IMR-90 (cell line): ENCODE data around the gene CCDC74B. TPM values are rescaled to one million over a fixed set of nuclear protein-coding genes. Genes with fewer than 3 reads are reported as not detected.
"Not testable (repeated sequence)": the region's sequence is repeated elsewhere in the genome, so short reads cannot be mapped to it uniquely, and the experiment has no call there.

Experiments
- ATAC-seq: fragments of 200-7000 bp; cut with Tn5 transposase; 2 replicates; pipeline ENCODE4 v1.9.1; 2020; ENCODE audit warnings: low read depth, mild to moderate bottlenecking, moderate library complexity
- BruUV-seq: library from RNA; stranded (reverse); fragments of 400-500 nt; replicated peaks from 2 replicates; lab custom pipeline; 2021; lab: Mats Ljungman, UMichigan
- CTCF ChIA-PET: fragments of 300-600 bp; formaldehyde crosslinking; extraction: SDS; loops from one replicate; lab custom pipeline; 2021; ENCODE audit warnings: antibody characterized with exemption; lab: Yijun Ruan, JAX
- POLR2A ChIA-PET: fragments of 300-600 bp; sonication (Branson Sonifier 250); formaldehyde crosslinking; loops from one replicate; lab custom pipeline; 2022; ENCODE audit warnings: antibody characterized with exemption; ENCODE audit not compliant: unreplicated experiment; lab: Charles Lee
- DNase-seq: peaks from one replicate; pipeline ENCODE4 v3.0.0; 2013
- H2AFZ ChIP-seq: replicated peaks from 2 replicates; pipeline ENCODE3; 2013; ENCODE audit warnings: low read length, mild to moderate bottlenecking; ENCODE audit not compliant: poor library complexity
- H2AK5ac ChIP-seq: 2 replicates; pipeline ENCODE4 v1.6.1; 2013; ENCODE audit warnings: low read depth, low read length, inconsistent platforms
- H2AK9ac ChIP-seq: replicated peaks from 2 replicates; pipeline ENCODE3; 2013; ENCODE audit warnings: mild to moderate bottlenecking, low read depth, low read length, moderate library complexity; ENCODE audit not compliant: poor library complexity
- H2BK120ac ChIP-seq: 2 replicates; pipeline ENCODE4 v1.6.1; 2013; ENCODE audit warnings: low read depth, low read length, inconsistent platforms
- H2BK15ac ChIP-seq: 3 replicates; pipeline ENCODE4 v1.6.1; 2013; ENCODE audit warnings: low read depth, low read length, inconsistent platforms
- H2BK20ac ChIP-seq: 2 replicates; pipeline ENCODE4 v1.6.1; 2013; ENCODE audit warnings: low read depth, mild to moderate bottlenecking, inconsistent platforms, low read length, moderate library complexity
- H2BK5ac ChIP-seq: 2 replicates; pipeline ENCODE4 v1.6.1; 2013; ENCODE audit warnings: mild to moderate bottlenecking, low read depth, low read length, inconsistent platforms; ENCODE audit not compliant: poor library complexity, severe bottlenecking
- H3K14ac ChIP-seq: replicated peaks from 2 replicates; pipeline ENCODE4 v1.6.1; 2013; ENCODE audit warnings: low read depth, low read length, inconsistent platforms
- H3K18ac ChIP-seq: 2 replicates; pipeline ENCODE4 v1.6.1; 2013; ENCODE audit warnings: low read depth, low read length, control low read depth
- H3K23ac ChIP-seq: 2 replicates; pipeline ENCODE4 v1.6.1; 2013; ENCODE audit warnings: low read depth, low read length, inconsistent platforms
- H3K27ac ChIP-seq: 2 replicates; pipeline ENCODE4 v1.5.1; 2013; ENCODE audit warnings: mild to moderate bottlenecking, control low read depth, low read length; ENCODE audit not compliant: insufficient read depth
- H3K27me3 ChIP-seq: 2 replicates; pipeline ENCODE4 v1.6.1; 2013; ENCODE audit warnings: low read length; ENCODE audit not compliant: control insufficient read depth, insufficient read depth
- H3K36me3 ChIP-seq: 2 replicates; pipeline ENCODE4 v1.6.1; 2013; ENCODE audit warnings: low read length, mixed read lengths; ENCODE audit not compliant: control insufficient read depth, insufficient read depth
- H3K4ac ChIP-seq: 2 replicates; pipeline ENCODE4 v1.6.1; 2013; ENCODE audit warnings: low read depth, low read length, inconsistent platforms
- H3K4me1 ChIP-seq: 2 replicates; pipeline ENCODE4 v1.6.1; 2013; ENCODE audit warnings: low read length, mixed read lengths; ENCODE audit not compliant: control insufficient read depth, insufficient read depth
- H3K4me2 ChIP-seq: 2 replicates; pipeline ENCODE4 v1.6.1; 2013; ENCODE audit warnings: low read depth, mild to moderate bottlenecking, control low read depth, low read length, moderate library complexity
- H3K4me3 ChIP-seq: 2 replicates; pipeline ENCODE4 v1.5.1; 2013; ENCODE audit warnings: low read depth, mild to moderate bottlenecking, control low read depth, low read length, moderate library complexity; ENCODE audit not compliant: insufficient read depth
- H3K56ac ChIP-seq: 2 replicates; pipeline ENCODE4 v1.6.1; 2013; ENCODE audit warnings: low read length, inconsistent platforms; ENCODE audit not compliant: insufficient read depth; ENCODE audit errors: extremely low read depth
- H3K79me1 ChIP-seq, 2 experiments: 2 replicates each; pipeline ENCODE4 v1.6.1; 2013; ENCODE audit warnings: low read length in 2 of 2, inconsistent platforms in 1 of 2, low read depth in 1 of 2
- H3K9ac ChIP-seq: 2 replicates; pipeline ENCODE4 v1.6.1; 2013; ENCODE audit warnings: low read depth, low read length, control low read depth
- H3K9me1 ChIP-seq: 2 replicates; pipeline ENCODE4 v1.6.1; 2013; ENCODE audit warnings: low read length, inconsistent platforms; ENCODE audit not compliant: insufficient read depth
- H3K9me3 ChIP-seq: 2 replicates; pipeline ENCODE4 v1.6.1; 2013; ENCODE audit warnings: low read length; ENCODE audit not compliant: control insufficient read depth, insufficient read depth
- H4K20me1 ChIP-seq: 2 replicates; pipeline ENCODE4 v1.6.1; 2013; ENCODE audit warnings: low read length, inconsistent platforms; ENCODE audit not compliant: insufficient read depth
- H4K5ac ChIP-seq: 2 replicates; pipeline ENCODE4 v1.6.1; 2013; ENCODE audit warnings: mild to moderate bottlenecking, low read depth, low read length, control low read depth
- H4K8ac ChIP-seq, 2 experiments: 2 replicates each; pipeline ENCODE4 v1.6.1; 2013; ENCODE audit warnings: low read depth in 2 of 2, low read length in 2 of 2, control low read depth in 1 of 2, inconsistent platforms in 1 of 2
- H4K91ac ChIP-seq: 2 replicates; pipeline ENCODE4 v1.6.1; 2013; ENCODE audit warnings: low read depth, low read length, inconsistent platforms; ENCODE audit not compliant: insufficient read depth
- WGBS, 2 experiments: methylation state at CpG; one replicate each; pipeline versions ENCODE4 v1.1.5 to v1.1.7; 2013; ENCODE audit warnings: missing lambda C conversion rate in 2 of 2; ENCODE audit not compliant: insufficient read length in 1 of 2; ENCODE audit errors: extremely low coverage in 2 of 2; 5-methylcytosine and 5-hydroxymethylcytosine counted together
- dilution Hi-C: fragments of 300-500 bp; cut with HindIII; formaldehyde crosslinking; loops from one replicate; pipeline ENCODE4 v1.14.3; 2018; ENCODE audit warnings: low sequenced_read_pairs; ENCODE audit not compliant: unreplicated experiment
- in situ Hi-C: fragments of 300-500 bp; cut with MboI; formaldehyde crosslinking; loops from 3 replicates; pipeline ENCODE4 v1.14.3; 2019; ENCODE audit warnings: low sequenced_read_pairs, inconsistent platforms, mixed read lengths
- intact Hi-C: fragments of 100-400 bp; cut with micrococcal nuclease; formaldehyde crosslinking; loops from 2 replicates; pipeline ENCODE4 v1.10.0; 2022
- polyA plus RNA-seq, 3 experiments: library from polyadenylated mRNA; depleted of rRNA; stranded (reverse); fragments of >200 nt; gene quantifications; 2 replicates each; pipeline ENCODE4 v1.2.3, GENCODE V29; 2012; ENCODE audit warnings: low replicate concordance in 1 of 3
- total RNA-seq: library from RNA; depleted of rRNA; stranded (reverse); fragments of >200 nt; gene quantifications from 2 replicates; pipeline ENCODE4 v1.2.3, GENCODE V29; 2012

CCDC74B gene
- total and polyA plus RNA-seq, 2 of the 4 experiments (the other 2 are of a cell fraction): 3.9 to 8.4 TPM

GRCh38 chr2:130142396-130143265, 2.3 kb downstream of the CCDC74B start:
- H2BK120ac ChIP-seq, H3K4me2 ChIP-seq, H4K91ac ChIP-seq, H2BK15ac ChIP-seq, H4K5ac ChIP-seq, H2BK5ac ChIP-seq, H3K9me3 ChIP-seq, H2AK5ac ChIP-seq, BruUV-seq, H3K27me3 ChIP-seq, H3K9me1 ChIP-seq, H2AK9ac ChIP-seq, H2AFZ ChIP-seq, H3K27ac ChIP-seq, H4K8ac ChIP-seq, H3K79me1 ChIP-seq, H4K20me1 ChIP-seq, CTCF ChIA-PET, H2BK20ac ChIP-seq, H3K4ac ChIP-seq, dilution Hi-C loops, H3K18ac ChIP-seq, intact Hi-C loops, POLR2A ChIA-PET, H3K4me3 ChIP-seq, H3K9ac ChIP-seq, H3K36me3 ChIP-seq, ATAC-seq, DNase-seq, H3K23ac ChIP-seq, in situ Hi-C loops, H3K4me1 ChIP-seq, H3K14ac ChIP-seq, H3K56ac ChIP-seq: not testable (repeated sequence)
- 97% methylated on average over 5 of the region's 13 CpGs; no CpG with 5 or more reads in 1 of the 2 experiments for WGBS, 2 experiments

GRCh38 chr2:130141645-130142370, 3.1 kb downstream of the CCDC74B start:
- in situ Hi-C loops, H3K36me3 ChIP-seq, H4K5ac ChIP-seq, H4K20me1 ChIP-seq, intact Hi-C loops, H4K91ac ChIP-seq, dilution Hi-C loops, H3K9me3 ChIP-seq, H2BK5ac ChIP-seq, H3K4me1 ChIP-seq, H2AK5ac ChIP-seq, H3K4me3 ChIP-seq, H2BK15ac ChIP-seq, H3K27me3 ChIP-seq, H3K27ac ChIP-seq, H3K9ac ChIP-seq, H3K4me2 ChIP-seq, H3K4ac ChIP-seq, H2AFZ ChIP-seq, H2BK120ac ChIP-seq, H4K8ac ChIP-seq, CTCF ChIA-PET, H3K23ac ChIP-seq, H2AK9ac ChIP-seq, H3K9me1 ChIP-seq, H3K14ac ChIP-seq, POLR2A ChIA-PET, H2BK20ac ChIP-seq, H3K79me1 ChIP-seq, DNase-seq, H3K56ac ChIP-seq, BruUV-seq, ATAC-seq, H3K18ac ChIP-seq: not testable (repeated sequence)
- WGBS, 2 experiments: no CpG with 5 or more reads among the region's 22 CpGs
